ENCODE data around the gene CMYA5.
"Not testable (repeated sequence)": the region's sequence is repeated elsewhere in the genome, so short reads cannot be mapped to it uniquely, and the experiment has no call there.

Gene CMYA5

GRCh38 chr5:79753092-79753491 lies 63.5 kb downstream of the CMYA5 start:
- no peak for DNase-seq

DNA sequence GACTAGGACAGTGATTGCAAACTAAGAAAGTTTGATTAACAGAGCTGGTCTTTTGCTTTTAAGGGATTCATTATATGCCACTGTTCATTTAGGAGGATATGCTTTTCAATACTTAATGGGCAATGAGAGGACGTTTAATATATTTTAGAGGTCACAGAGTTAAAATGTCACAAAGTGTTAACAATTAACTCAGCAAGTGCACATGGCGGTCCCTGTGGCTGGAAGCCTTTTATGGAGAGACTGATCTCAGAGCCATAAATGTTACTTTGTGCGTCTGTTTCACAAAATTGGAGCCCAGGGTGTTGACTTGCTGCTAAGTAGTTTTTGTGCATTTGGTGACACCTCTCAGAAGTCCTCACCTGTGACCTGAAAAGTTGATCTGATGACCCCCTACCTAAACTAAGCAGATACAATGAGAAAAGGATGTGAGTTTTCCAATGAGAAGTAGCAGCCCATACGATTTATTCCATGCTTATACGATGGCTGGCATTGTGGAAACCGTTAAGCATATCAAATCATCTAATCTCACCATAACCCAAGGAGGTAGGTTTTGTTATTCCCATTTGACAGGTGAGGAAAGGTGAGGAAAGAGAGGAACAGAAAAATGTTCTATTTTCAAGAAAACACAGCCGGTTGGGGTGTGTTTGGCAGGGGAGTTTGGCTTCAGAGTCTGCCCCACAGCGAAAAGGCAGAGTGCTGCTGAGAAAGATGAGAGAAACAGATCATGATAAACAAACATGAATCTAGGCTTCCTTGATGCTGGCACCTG lies 64.4 kb downstream of the CMYA5 start:
- no peak for DNase-seq

DNA sequence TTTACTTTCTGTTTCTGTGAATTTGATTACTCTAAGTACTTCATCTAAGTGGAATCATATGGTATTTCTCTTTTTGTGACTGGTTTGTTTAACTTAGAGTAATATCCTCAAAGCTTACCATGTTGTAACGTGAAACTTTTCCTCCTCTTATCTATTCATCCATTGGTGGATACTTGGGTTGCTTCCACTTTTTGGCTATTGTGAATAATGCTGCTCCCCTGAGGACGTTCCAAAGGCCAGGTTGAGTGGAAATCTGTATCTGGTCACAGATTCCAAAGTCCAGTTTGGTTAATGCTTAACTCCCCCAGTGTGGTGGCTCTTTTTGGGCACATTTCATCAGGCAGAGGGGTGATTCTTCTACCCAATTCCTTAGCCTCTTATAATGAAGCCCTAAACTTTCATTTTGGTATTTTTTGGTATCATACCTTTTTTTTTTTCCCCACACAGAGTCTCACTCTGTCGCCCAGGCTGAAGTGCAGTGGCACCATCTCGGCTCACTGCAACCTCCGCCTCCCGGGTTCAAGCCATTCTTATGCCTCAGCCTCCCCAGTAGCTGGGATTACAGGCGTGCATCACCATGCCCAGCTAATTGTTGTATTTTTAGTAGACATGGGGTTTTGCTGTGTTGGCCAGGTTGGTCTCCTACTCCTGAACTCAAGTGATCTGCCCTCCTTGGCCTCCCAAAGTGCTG lies 65.4 kb downstream of the CMYA5 start:
- DNase-seq, result no peak

DNA sequence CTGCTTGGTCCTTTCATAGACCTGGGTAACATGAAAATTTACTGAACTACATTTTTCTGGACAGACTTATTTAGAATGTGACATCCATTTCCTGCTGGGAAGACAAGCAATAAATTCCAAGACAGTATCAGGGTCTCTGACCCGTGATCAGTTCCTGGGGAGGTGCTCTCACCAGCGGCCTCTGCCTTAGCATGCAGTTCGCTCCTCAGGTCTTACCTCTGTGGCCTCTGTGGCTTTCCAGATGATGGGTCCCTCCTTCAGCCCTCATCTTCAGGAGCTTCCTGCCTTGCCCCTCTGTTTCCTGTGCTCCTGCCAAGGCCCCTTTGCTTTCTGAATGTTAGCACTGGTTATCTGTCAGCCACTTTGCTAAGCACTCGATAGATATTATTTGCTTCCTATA lies 66.4 kb downstream of the CMYA5 start:
- DNase-seq, result no peak

GRCh38 chr5:79759436-79759835 lies 69.8 kb downstream of the CMYA5 start:
- DNase-seq, result no peak

- no peak for DNase-seq
These were observed 70.2 kb downstream of the CMYA5 start for GRCh38 chr5:79759848-79760247.

- DNase-seq, result no peak
These were observed 73.3 kb downstream of the CMYA5 start for GRCh38 chr5:79762929-79763328.

- DNase-seq, result not testable (repeated sequence)
These were observed 74.5 kb downstream of the CMYA5 start for GRCh38 chr5:79764147-79764546.

DNA sequence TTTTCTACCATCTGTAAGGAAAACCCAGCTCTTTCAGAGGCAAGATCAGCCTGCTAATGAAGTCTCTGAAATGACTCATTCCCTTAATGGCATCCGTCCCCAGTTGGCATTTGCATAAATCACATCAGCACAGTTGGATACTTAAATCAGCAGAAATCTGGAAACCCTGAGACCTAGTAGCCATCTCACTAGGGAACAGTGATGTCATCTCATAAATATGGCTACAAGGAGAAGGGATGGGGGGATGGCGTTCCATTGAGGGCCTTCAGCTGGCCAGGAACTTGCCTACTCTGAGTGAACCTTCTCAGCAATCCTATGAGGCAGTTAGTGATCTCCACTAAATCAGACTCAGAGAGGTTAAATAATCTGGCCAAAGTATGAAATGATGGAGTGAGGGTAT lies 81.8 kb downstream of the CMYA5 start:
- no peak for DNase-seq

DNA sequence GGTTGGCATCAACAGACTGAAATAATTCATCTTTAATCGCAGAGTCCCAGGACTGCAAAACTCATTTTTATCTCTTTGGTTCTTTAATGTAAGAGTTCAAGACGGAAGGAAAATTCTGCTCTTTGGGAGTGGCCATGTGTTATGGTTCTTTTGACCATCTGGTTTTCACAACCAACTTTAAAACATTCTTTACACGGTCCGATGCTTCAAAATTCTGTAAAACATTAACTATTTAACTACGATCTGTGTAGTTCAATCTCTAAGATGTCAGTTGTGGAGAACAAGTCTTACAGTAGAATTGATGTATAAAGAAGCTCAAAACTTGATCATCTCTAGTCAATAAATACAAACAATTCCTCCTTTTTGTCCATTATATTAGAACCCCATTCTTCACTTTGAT lies 83.0 kb downstream of the CMYA5 start:
- DNase-seq, result no peak

GRCh38 chr5:79773612-79774011 lies 84.0 kb downstream of the CMYA5 start:
- no peak for DNase-seq

DNA sequence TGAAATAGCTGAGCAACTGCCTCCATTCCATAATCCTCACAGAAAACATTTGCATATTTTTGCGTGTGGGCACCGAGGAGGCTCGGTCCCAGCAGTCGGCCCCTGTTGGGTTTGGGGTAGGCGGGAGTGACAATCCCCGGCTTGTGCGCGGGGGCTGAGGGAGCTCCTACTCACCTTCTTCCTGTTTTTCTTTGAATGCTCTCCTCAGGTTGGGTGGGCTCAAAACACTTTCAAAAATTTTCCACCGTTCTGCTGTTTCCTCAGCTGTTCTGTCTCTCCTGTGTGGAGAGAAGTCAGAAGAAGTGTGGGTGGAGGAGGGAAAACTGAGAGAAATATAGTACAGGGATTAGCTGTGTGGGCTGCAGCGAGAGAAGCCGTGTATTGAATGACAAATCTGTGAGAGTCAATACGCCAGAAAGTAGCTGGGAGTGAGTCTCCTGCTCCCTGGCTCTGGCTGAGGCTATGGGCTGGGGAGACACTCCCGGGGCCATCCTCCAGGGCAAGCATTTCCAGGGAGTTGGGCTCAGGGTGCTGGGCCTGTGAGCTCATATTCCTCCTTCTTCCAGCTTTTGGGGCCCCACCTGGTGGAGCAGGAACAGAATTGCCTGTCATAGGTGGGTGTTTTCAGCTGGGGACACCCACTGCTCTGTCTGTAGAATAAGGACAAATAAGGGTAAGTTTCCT lies 84.7 kb downstream of the CMYA5 start:
- no peak for DNase-seq

- DNase-seq, result no peak
These were observed 85.2 kb downstream of the CMYA5 start for GRCh38 chr5:79774855-79775237.

DNA sequence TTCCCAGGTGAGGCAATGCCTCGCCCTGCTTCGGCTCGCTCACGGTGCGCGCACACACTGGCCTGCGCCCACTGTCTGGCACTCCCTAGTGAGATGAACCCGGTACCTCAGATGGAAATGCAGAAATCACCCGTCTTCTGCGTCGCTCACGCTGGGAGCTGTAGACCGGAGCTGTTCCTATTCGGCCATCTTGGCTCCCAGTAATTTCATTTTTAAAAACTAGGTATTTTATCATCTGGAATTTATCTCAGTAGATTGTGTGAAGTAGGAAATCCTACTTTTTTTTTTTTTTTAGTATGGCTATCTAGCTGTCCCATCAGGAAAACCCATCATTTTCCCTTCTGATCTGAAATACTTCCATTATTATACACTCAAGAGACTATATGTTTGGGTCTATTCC lies 95.1 kb downstream of the CMYA5 start:
- not testable (repeated sequence) for DNase-seq

GRCh38 chr5:79785983-79786382 lies 96.3 kb downstream of the CMYA5 start:
- no peak for DNase-seq

- no peak for DNase-seq
These were observed 97.8 kb downstream of the CMYA5 start for GRCh38 chr5:79787448-79787847.

DNA sequence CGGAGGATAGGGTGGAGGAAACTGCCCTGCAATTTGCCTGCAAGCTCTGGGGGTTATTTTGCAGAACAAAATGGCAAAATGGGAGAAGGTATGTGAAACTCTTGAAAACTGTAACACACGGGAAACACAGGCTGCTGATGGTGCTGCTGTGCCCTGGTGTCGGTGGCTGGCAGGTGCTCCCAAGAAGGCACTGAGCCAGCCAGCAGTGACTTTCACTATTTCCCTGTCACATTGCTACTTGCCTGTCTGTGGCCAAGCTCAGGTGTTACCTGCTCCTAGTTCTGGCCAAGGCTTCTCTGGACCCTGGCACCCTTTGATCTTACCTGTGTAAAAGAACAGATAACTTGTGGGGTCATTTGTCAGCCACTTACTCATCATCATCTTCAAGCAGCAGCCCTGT lies 102.2 kb downstream of the CMYA5 start:
- no peak for DNase-seq

- DNase-seq, result no peak
These were observed 102.8 kb downstream of the CMYA5 start for GRCh38 chr5:79792463-79792862.

DNA sequence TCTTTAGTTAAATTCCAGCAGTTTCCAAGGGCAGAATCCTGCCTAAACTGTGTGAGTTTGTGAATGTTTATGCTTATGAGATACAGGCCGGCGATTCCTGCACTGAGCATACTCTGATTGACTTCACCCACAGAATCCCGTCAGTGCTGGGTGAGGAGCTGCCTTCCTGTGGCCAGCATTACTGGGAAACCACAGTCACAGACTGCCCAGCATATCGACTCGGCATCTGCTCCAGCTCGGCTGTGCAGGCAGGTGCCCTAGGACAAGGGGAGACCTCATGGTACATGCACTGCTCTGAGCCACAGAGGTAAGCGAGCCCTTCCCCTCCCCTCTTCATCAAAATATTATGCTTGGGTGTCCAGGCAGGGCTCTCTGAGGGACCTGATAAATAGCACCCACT lies 103.7 kb downstream of the CMYA5 start:
- DNase-seq, result no peak

DNA sequence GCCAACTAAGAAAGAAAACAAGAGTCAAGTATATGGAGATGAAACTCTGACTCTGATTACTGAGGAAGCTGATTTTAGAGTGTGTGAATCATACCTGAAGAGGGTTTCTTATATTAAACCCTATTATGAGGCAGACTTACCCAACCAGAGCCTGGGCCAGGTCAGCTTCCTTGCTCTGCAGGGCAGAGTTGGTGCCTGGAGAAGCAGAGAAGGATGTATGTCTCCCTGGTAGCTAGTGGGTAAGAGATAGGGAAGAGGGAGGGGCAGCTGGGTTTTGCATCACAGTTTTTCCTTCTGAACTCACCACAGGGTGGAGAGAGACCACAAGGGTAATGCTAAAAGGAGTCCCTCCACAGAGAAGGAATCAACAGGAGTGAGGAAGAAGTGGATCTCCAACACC lies 104.1 kb downstream of the CMYA5 start:
- DNase-seq, result no peak

DNA sequence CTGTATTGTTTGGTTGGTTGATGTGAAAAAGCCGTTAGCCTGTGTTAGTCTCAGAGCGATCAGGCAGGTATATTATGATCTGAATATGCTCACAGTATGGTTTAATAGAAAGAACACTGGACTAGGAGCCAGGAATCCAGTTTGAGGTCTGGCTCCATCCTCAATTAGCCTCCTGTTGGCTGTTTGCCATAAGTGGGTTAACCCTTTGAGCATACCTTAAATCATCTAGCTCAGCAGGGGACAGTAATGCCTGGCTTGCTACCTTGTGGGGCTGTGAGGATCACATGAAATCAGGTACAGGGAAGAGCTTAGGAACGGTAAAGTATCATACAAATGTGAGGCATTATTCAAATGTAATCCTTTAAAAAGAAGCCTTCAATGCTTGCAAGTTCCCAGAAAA lies 104.7 kb downstream of the CMYA5 start:
- no peak for DNase-seq

GRCh38 chr5:79795764-79796398 lies 106.2 kb downstream of the CMYA5 start:
- DNase-seq, result no peak

DNA sequence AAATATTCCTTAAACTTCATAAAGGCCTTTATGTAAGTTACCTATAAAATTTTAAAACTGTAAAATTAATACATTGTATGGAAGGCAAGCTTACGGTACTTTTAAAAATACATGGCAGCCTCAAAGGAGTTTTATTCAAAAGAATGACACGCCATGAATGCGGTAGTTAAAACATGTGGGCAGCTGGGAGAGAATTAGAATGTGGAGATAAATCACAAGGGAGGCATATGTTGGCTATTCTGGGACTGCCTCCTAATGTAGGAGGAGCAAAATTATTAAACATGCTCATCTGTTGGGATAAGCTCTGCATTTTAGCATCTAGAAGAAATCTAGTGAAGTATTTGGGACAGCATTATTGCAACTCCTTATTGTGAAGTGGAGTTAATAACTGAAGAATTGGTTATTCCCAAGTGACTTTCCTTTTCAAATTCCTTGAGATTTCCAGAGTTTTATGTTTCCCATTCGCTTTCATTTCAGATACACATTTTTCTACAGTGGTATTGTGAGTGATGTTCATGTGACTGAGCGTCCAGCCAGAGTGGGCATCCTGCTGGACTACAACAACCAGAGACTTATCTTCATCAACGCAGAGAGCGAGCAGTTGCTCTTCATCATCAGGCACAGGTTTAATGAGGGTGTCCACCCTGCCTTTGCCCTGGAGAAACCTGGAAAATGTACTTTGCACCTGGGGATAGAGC lies 109.4 kb downstream of the CMYA5 start:
- no peak for DNase-seq
